ENCODE data around the gene OTOG. TPM values are rescaled to one million over a fixed set of nuclear protein-coding genes. Genes with fewer than 3 reads are reported as not detected.

Gene OTOG
- total and polyA plus RNA-seq, 9 donors: not detected

DNA sequence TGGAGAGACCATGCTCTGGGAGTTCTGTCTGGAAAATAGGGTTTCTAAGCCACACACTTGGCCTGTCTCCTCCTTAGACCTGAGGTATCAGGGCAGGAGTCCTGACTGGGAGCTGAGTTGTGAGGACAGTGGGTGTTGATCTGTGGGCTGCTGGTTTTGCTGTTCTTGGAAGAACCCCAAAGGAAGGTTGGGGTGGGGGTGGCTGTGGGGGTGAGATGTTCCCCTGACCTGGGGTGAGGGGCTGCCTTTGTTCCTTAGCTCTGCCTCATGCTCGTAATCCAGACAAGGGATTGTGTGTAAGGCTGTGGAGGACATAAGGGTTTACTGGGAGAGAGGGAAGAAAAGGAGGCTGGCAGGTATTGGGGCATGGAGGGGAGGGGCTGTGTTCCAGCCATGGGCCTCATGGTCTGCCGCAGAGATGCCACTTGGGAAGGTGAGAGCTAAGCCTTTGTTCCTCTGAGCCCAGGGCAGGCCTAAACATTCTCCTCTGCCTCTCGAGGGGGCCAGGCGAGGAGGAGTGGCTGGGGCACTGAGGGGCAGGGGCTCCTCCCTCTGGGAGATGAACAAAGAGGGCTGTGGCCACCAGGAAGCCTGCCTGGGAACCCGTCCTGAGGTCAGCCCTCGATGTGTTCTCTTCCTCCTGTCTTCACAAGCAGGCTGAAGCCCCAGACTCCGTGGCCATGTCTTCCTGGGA is 4.4 kb downstream of the OTOG start:
- WGBS, 3 donors: 54 to 61% (median 55%) methylated on average over 7 of the region's 7 CpGs
- no peak overlapping the region for H3K27ac ChIP-seq
- H3K27me3 ChIP-seq: no peaks in the 10 kb centered on the region
- H3K36me3 ChIP-seq: no peaks in the 10 kb centered on the region
- no peak overlapping the region for H3K4me3 ChIP-seq
- no peaks in the 10 kb centered on the region for H3K9me3 ChIP-seq
- TF ChIP-seq CTCF (IDR thresholded peaks at IDR 0.05) (no peak), POLR2A (IDR thresholded peaks at IDR 0.05) (no peak), EP300 (IDR thresholded peaks at IDR 0.05) (no peak)
- H3K4me1 ChIP-seq (ENCODE audit: insufficient read depth): no peaks in the 10 kb centered on the region
- DNase-seq: no peak
- intact Hi-C loops (cut with DNase I): no loop called here

DNA sequence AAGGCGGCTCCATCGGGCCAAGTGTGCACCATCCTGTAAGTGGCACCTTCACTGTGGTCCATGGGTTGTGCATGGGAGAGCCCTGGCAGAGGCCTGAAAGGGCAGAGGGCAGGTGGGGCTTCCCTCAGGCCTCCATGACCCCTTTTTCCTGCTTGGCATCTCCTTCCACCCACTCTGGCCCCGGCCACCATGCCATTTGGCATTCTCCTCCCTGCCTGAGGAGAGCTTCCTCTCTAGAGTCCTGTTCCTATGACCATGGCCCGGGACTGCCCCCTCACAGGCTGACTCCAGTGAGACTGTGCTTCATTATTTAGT is 4.9 kb downstream of the OTOG start:
- no peak overlapping the region for H3K4me3 ChIP-seq
- no peak overlapping the region for H3K27ac ChIP-seq
- no peaks in the 10 kb centered on the region for H3K4me1 ChIP-seq (ENCODE audit: insufficient read depth)
- intact Hi-C loops (cut with DNase I): no loop called here
- 86 to 89% (median 87%) methylated on average over 4 of the region's 4 CpGs for WGBS, 3 donors
- no peak for DNase-seq
- TF ChIP-seq CTCF (IDR thresholded peaks at IDR 0.05) (no peak), EP300 (IDR thresholded peaks at IDR 0.05) (no peak), POLR2A (IDR thresholded peaks at IDR 0.05) (no peak)
- no peaks in the 10 kb centered on the region for H3K27me3 ChIP-seq
- no peaks in the 10 kb centered on the region for H3K36me3 ChIP-seq
- H3K9me3 ChIP-seq: no peaks in the 10 kb centered on the region

- H3K4me3 ChIP-seq: no peak overlapping the region
- H3K9me3 ChIP-seq: no peaks in the 10 kb centered on the region
- H3K36me3 ChIP-seq: no peaks in the 10 kb centered on the region
- no peak for DNase-seq
- H3K27ac ChIP-seq: no peak overlapping the region
- H3K27me3 ChIP-seq: no peaks in the 10 kb centered on the region
- WGBS, 3 donors: 77 to 85% (median 84%) methylated on average over 10 of the region's 10 CpGs
- intact Hi-C loops (cut with DNase I): no loop called here
- H3K4me1 ChIP-seq (ENCODE audit: insufficient read depth): no peaks in the 10 kb centered on the region
- TF ChIP-seq EP300 (IDR thresholded peaks at IDR 0.05) (no peak), POLR2A (IDR thresholded peaks at IDR 0.05) (no peak), CTCF (IDR thresholded peaks at IDR 0.05) (no peak)
Measured at GRCh38 chr11:17552392-17553248, 5.6 kb downstream of the OTOG start.

DNA sequence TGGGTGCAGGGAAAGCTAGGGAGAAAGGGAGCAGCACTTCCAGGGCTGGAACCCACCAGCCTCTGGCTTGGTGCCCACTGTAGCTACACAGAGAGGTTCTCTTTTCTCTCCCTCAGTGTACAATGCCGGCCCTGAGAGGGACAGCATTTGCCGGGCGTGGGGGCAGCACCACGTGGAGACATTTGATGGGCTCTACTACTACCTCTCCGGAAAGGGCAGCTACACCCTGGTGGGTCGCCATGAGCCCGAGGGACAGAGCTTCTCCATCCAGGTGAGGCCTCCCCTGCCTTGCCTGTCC is 6.1 kb downstream of the OTOG start:
- no peak for DNase-seq
- no peak for TF ChIP-seq POLR2A (IDR thresholded peaks at IDR 0.05)
- no peak for TF ChIP-seq CTCF (IDR thresholded peaks at IDR 0.05)
- no peak for TF ChIP-seq EP300 (IDR thresholded peaks at IDR 0.05)
- 76 to 83% (median 81%) methylated on average over 7 of the region's 7 CpGs for whole genome bisulfite sequencing, 3 donors
- Histone ChIP-seq H3K27ac (no peak overlapping the region), H3K27me3 (no peaks in the 10 kb centered on the region), H3K4me1 (ENCODE audit: insufficient read depth) (no peaks in the 10 kb centered on the region), H3K4me3 (no peak overlapping the region), H3K9me3 (no peaks in the 10 kb centered on the region), H3K36me3 (no peaks in the 10 kb centered on the region)
- intact Hi-C loops (cut with DNase I): no loop called here

Measured in ovary (tissue), 9 donors.